OCI-LY1 (cell line): Measurements from ENCODE around the gene FAM228B.
"Not testable (repeated sequence)": the region's sequence is repeated elsewhere in the genome, so short reads cannot be mapped to it uniquely, and the experiment has no call there.

Experiments
- H2AFZ ChIP-seq: fragments of 200-600 bp; sonication (generic), shearing (Covaris generic); 2 replicates; pipeline ENCODE4 v1.6.0; 2014; ENCODE audit warnings: antibody characterized with exemption, mild to moderate bottlenecking, low read length
- H3F3A ChIP-seq: fragments of 200-600 bp; sonication (generic), shearing (Covaris generic); 2 replicates; pipeline ENCODE4 v1.6.0; 2014; ENCODE audit warnings: mild to moderate bottlenecking, antibody characterized with exemption, low read length, moderate library complexity; ENCODE audit not compliant: insufficient read depth
- H3K27ac ChIP-seq: fragments of 200-600 bp; sonication (generic); 2 replicates; pipeline ENCODE4 v1.5.1; 2014; ENCODE audit warnings: low read length, mixed run types, mild to moderate bottlenecking, low read depth; ENCODE audit not compliant: poor library complexity, severe bottlenecking
- H3K27me3 ChIP-seq: fragments of 200-600 bp; sonication (generic); 2 replicates; pipeline ENCODE4 v1.6.0; 2014; ENCODE audit warnings: antibody characterized with exemption, mild to moderate bottlenecking, low read length, moderate library complexity; ENCODE audit not compliant: insufficient read depth
- H3K36me3 ChIP-seq: fragments of 200-600 bp; sonication (generic); 2 replicates; pipeline ENCODE4 v1.6.1; 2014; ENCODE audit warnings: mild to moderate bottlenecking, antibody characterized with exemption, low read length, moderate library complexity, mixed read lengths; ENCODE audit not compliant: insufficient read depth
- H3K4me1 ChIP-seq: fragments of 200-600 bp; sonication (generic); 2 replicates; pipeline ENCODE4 v1.5.1; 2014; ENCODE audit warnings: mild to moderate bottlenecking, low read length, moderate library complexity; ENCODE audit not compliant: insufficient read depth, severe bottlenecking
- H3K4me2 ChIP-seq: fragments of 200-600 bp; sonication (generic), shearing (Covaris generic); 2 replicates; pipeline ENCODE4 v1.6.1; 2014; ENCODE audit warnings: low read length
- H3K4me3 ChIP-seq: fragments of 200-600 bp; sonication (generic); 2 replicates; pipeline ENCODE4 v1.5.1; 2014; ENCODE audit warnings: low read length, low read depth, mild to moderate bottlenecking, mixed read lengths; ENCODE audit not compliant: poor library complexity, severe bottlenecking
- H3K79me2 ChIP-seq: fragments of 200-600 bp; shearing (Covaris generic); 2 replicates; pipeline ENCODE4 v1.6.1; 2016; ENCODE audit warnings: mixed run types, low read length, mixed read lengths; ENCODE audit not compliant: insufficient read depth
- H3K9ac ChIP-seq: fragments of 200-600 bp; sonication (generic), shearing (Covaris generic); 2 replicates; pipeline ENCODE4 v1.6.1; 2014; ENCODE audit warnings: mild to moderate bottlenecking, low read length, mixed read lengths
- H3K9me2 ChIP-seq: fragments of 200-600 bp; sonication (generic), shearing (Covaris generic); 2 replicates; pipeline ENCODE4 v1.6.1; 2014; ENCODE audit warnings: low read depth, mild to moderate bottlenecking, low read length, mixed read lengths
- H3K9me3 ChIP-seq: fragments of 200-600 bp; shearing (Covaris generic); 2 replicates; pipeline ENCODE4 v1.6.1; 2014; ENCODE audit warnings: low read length, mixed read lengths
- H4K20me1 ChIP-seq: fragments of 200-600 bp; sonication (generic), shearing (Covaris generic); 2 replicates; pipeline ENCODE4 v1.6.0; 2016; ENCODE audit warnings: mild to moderate bottlenecking, low read length; ENCODE audit not compliant: insufficient read depth
- EZH2 ChIP-seq: fragments of 200-600 bp; sonication (generic), shearing (Covaris generic); IDR thresholded peaks from 2 replicates; pipeline ENCODE4 v1.8.0; 2017; ENCODE audit warnings: borderline replicate concordance, mixed run types, mild to moderate bottlenecking, antibody characterized with exemption, low read length, moderate library complexity, mixed read lengths
- TF ChIP-seq, protein P1 (sequence below): fragments of 200-600 bp; sonication (generic), shearing (Covaris generic); IDR thresholded peaks from 2 replicates; pipeline ENCODE4 v1.5.1; 2017; ENCODE audit warnings: mild to moderate bottlenecking, antibody characterized with exemption, low read length, moderate library complexity, mixed read lengths

FAM228B gene

DNA sequence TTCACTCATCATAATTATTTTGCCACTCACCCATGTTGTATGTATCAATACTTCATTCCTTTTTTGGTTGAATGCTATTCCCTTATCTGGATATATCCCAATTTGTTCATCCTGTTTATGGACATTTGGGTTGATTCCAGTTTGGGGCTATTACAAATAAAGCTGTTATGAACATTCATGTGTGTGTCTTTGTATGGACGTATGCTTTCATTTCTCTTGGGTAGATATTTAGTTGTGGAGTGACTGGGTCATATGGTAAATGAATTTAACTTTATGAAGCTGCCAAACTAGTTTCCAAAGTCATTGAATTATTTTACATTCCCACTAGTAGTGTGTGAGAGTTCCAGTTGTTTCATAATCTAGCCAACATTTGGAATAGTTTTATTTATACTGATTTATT is 2.7 kb downstream of the FAM228B start:
- Histone ChIP-seq H3F3A (0 out of 2 replicates have a peak, but pooled peaks cover 5% of the 10 kb centered on the region), H3K4me2 (no peak overlapping the region), H3K9ac (no peak overlapping the region)

DNA sequence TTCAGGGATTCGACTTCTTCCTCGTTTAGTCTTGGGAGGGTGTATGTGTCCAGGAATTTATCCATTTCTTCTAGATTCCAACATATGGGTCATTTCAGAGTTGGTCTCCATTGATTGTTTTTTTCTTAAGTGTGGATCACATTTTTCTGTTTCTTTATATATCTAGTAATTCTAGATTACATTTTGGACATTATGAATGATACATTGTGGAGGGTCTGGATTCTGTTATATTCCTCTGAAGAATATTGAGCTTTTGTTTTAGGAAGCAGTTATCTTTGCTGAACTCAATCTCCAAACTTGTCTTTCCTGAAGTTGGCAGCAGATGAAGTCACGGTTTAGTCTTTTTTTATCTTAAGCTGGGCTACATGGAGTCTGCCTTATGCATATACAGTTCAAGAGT is 9.3 kb downstream of the FAM228B start:
- no peak for TF ChIP-seq EZH2
- TF ChIP-seq, protein P1, sequence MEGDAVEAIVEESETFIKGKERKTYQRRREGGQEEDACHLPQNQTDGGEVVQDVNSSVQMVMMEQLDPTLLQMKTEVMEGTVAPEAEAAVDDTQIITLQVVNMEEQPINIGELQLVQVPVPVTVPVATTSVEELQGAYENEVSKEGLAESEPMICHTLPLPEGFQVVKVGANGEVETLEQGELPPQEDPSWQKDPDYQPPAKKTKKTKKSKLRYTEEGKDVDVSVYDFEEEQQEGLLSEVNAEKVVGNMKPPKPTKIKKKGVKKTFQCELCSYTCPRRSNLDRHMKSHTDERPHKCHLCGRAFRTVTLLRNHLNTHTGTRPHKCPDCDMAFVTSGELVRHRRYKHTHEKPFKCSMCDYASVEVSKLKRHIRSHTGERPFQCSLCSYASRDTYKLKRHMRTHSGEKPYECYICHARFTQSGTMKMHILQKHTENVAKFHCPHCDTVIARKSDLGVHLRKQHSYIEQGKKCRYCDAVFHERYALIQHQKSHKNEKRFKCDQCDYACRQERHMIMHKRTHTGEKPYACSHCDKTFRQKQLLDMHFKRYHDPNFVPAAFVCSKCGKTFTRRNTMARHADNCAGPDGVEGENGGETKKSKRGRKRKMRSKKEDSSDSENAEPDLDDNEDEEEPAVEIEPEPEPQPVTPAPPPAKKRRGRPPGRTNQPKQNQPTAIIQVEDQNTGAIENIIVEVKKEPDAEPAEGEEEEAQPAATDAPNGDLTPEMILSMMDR: no peak
- Histone ChIP-seq H4K20me1 (no peaks in the 10 kb centered on the region), H3K4me1 (no peaks in the 10 kb centered on the region), H3K79me2 (no peaks in the 10 kb centered on the region), H3K9ac (no peak overlapping the region), H3K9me2 (no peaks in the 10 kb centered on the region), H2AFZ (no peak overlapping the region), H3F3A (no peaks in the 10 kb centered on the region), H3K9me3 (peaks cover 4% of the 10 kb centered on the region; the same call in 1 of the 2 replicates), H3K36me3 (no peaks in the 10 kb centered on the region), H3K27me3 (no peaks in the 10 kb centered on the region), H3K4me2 (no peak overlapping the region), H3K4me3 (no peak overlapping the region), H3K27ac (no peak overlapping the region)

More for the DNA sequence above, 2.7 kb downstream of the FAM228B start:
- H4K20me1 ChIP-seq: no peaks in the 10 kb centered on the region
- H3K27me3 ChIP-seq: no peaks in the 10 kb centered on the region
- H2AFZ ChIP-seq: no peak overlapping the region
- H3K27ac ChIP-seq: no peak overlapping the region
- H3K4me1 ChIP-seq: peaks cover 22% of the 10 kb centered on the region
- no peaks in the 10 kb centered on the region for H3K36me3 ChIP-seq
- no peaks in the 10 kb centered on the region for H3K9me3 ChIP-seq
- TF ChIP-seq EZH2: no peak
- TF ChIP-seq, protein P1: no peak
- H3K79me2 ChIP-seq: peaks cover 7% of the 10 kb centered on the region; the same call in 1 of the 2 replicates
- no peaks in the 10 kb centered on the region for H3K9me2 ChIP-seq
- H3K4me3 ChIP-seq: no peak overlapping the region

DNA sequence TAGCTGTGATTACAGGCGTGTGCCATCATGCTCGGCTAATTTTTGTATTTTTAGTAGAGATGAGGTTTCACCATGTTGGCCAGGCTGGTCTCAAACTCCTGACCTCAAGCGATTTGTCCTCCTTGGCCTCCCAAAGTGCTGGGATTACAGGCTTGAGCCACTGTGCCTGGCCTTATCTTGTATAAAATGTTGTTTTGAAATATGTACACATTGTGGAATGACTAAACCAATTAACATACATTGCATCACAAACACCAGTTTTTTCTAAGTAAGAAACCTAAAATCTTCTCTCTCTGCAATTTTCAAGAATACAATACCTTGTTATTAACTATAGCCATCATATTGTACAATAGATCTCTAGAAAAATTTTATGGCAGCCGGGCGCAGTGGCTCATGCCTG is 17.0 kb downstream of the FAM228B start:
- not testable (repeated sequence) for H3K79me2 ChIP-seq, H3K36me3 ChIP-seq, H3K4me1 ChIP-seq, H3K27ac ChIP-seq, H3K9ac ChIP-seq, H3K9me3 ChIP-seq, H3K4me3 ChIP-seq, H4K20me1 ChIP-seq, H2AFZ ChIP-seq, H3K9me2 ChIP-seq, H3F3A ChIP-seq, H3K4me2 ChIP-seq, H3K27me3 ChIP-seq

DNA sequence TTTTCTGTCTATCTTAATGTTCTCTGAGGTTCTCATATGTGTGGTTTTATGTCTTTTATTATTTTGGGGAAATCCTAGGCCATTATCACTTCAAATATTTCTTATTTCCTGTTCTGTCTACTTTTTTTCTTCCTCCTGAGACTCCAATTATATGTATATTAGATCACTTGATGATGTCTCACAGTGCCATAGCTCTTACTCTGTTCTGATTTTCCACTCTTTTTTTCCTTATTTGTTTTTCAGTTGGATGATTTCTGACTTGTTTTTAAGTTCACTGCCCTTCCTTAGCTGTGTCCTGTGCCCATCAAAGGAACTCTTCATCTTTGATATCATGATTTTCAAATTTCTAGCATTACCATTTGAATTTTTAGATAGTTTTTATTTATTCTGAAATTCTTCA is 24.1 kb downstream of the FAM228B start:
- TF ChIP-seq, protein P1: no peak
- TF ChIP-seq EZH2: no peak
- H3K79me2 ChIP-seq: no peaks in the 10 kb centered on the region
- H3K4me1 ChIP-seq: no peaks in the 10 kb centered on the region
- no peaks in the 10 kb centered on the region; the same call in 1 of the 2 replicates for H3K36me3 ChIP-seq
- no peak overlapping the region for H3K4me3 ChIP-seq
- H3K9me3 ChIP-seq: peaks cover 11% of the 10 kb centered on the region; the same call in 1 of the 2 replicates
- H3F3A ChIP-seq: no peaks in the 10 kb centered on the region
- H2AFZ ChIP-seq: no peak overlapping the region
- no peak overlapping the region for H3K9ac ChIP-seq
- H3K27ac ChIP-seq: no peak overlapping the region
- no peaks in the 10 kb centered on the region for H3K9me2 ChIP-seq
- no peaks in the 10 kb centered on the region for H4K20me1 ChIP-seq
- no peak overlapping the region for H3K4me2 ChIP-seq
- no peaks in the 10 kb centered on the region for H3K27me3 ChIP-seq
